ENCODE data around the gene ITPK1.

The ITPK1 gene

DNA sequence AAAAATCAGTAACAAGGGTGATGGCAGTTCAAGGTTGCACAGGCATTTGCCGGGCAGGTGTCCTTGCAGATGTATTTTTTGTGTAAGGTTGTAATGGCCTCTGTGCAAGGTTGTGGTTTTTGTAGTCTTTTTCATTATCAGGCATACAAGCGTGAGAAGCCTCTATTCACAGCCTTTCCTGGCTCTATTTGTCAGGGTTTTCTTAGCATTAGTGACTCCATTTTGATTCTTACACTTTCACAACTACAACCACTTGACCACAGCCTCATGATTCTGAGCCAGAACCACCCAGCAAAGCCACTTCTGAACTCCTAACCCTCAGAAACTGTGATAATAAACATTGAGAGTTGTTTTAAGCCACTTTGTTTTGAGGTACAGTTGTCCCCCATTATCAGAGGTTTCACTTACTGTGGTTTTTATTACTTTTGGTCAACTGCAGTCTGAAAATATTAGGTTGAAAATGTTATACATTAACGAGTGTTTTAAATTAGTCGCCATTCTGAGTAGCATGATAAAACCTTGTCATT is 220.3 kb downstream of the ITPK1 start:
- no peak for TF ChIP-seq FOXP2 (optimal IDR thresholded peaks at IDR 0.05; ENCODE audit: borderline replicate concordance, extremely low read depth, extremely low read length, insufficient read depth)
- TF ChIP-seq SIN3A (IDR thresholded peaks at IDR 0.05; ENCODE audit: borderline replicate concordance, insufficient read depth, low read length): no peak
- TF ChIP-seq POLR2AphosphoS5 (IDR thresholded peaks at IDR 0.05; ENCODE audit: low read depth, low read length): no peak
- TF ChIP-seq, protein P1, sequence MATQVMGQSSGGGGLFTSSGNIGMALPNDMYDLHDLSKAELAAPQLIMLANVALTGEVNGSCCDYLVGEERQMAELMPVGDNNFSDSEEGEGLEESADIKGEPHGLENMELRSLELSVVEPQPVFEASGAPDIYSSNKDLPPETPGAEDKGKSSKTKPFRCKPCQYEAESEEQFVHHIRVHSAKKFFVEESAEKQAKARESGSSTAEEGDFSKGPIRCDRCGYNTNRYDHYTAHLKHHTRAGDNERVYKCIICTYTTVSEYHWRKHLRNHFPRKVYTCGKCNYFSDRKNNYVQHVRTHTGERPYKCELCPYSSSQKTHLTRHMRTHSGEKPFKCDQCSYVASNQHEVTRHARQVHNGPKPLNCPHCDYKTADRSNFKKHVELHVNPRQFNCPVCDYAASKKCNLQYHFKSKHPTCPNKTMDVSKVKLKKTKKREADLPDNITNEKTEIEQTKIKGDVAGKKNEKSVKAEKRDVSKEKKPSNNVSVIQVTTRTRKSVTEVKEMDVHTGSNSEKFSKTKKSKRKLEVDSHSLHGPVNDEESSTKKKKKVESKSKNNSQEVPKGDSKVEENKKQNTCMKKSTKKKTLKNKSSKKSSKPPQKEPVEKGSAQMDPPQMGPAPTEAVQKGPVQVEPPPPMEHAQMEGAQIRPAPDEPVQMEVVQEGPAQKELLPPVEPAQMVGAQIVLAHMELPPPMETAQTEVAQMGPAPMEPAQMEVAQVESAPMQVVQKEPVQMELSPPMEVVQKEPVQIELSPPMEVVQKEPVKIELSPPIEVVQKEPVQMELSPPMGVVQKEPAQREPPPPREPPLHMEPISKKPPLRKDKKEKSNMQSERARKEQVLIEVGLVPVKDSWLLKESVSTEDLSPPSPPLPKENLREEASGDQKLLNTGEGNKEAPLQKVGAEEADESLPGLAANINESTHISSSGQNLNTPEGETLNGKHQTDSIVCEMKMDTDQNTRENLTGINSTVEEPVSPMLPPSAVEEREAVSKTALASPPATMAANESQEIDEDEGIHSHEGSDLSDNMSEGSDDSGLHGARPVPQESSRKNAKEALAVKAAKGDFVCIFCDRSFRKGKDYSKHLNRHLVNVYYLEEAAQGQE (IDR thresholded peaks at IDR 0.05; ENCODE audit: insufficient read depth in 1 of 2, low read depth in 2 of 2, low read length in 2 of 2): no peak
- no peak for TF ChIP-seq TAF1 (IDR thresholded peaks at IDR 0.05; ENCODE audit: borderline replicate concordance, insufficient read depth, low read length)

DNA sequence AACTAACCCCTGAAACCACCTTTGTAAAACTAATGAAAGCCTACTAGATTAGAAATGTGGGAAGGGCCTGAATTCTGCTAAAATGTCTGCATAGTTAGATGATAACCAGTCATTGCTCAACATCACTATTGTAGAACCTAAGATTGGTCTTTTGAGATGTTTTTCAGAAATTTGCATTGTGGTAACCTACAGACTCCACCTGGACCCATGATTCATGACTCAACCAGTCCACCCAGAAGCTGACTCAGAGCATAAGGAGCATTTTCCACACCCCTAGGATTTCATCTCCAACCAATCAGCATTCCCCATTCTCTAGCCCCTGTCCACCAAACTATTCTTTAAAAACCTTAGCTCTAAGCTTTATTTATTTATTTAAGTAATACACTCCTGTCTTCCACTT is 223.1 kb downstream of the ITPK1 start:
- TF ChIP-seq POLR2AphosphoS5 (IDR thresholded peaks at IDR 0.05; ENCODE audit: low read depth, low read length) (no peak), TAF1 (IDR thresholded peaks at IDR 0.05; ENCODE audit: borderline replicate concordance, insufficient read depth, low read length) (no peak), SIN3A (IDR thresholded peaks at IDR 0.05; ENCODE audit: borderline replicate concordance, insufficient read depth, low read length) (no peak)

DNA sequence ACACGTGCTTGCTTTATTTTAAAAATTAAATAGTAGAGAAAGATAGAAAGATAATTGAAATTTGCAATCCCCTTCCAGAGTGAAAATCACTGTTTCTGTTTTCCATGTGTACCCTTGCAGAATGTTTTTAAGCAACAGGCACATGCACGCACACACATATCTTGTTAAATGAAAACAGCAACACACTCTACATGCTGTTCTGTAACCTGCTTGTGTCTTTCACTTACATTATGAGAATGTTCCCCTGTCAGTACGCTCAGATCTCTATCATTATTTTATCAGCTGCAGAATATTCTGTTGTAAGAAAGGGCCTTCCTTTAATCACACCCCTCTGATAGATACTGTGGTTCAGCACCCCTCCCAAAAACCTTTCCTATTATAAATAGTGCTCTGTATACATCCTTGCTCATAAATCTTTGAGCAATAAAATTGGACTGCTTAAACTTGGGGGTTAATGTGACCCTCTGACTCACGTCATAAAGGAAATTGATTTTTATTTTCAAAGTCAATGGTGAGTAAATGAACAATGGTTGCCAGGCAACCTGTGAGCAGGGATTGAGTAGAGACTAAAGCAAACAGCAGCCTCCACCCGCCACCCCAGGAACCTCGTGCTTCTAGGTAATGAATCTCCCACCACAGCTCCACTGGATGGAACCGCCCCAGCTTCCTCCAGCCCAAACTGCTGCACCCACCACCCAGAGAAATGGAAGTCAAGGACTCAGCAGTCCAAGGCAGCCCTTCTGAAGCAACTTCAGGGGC is 224.7 kb downstream of the ITPK1 start:
- TF ChIP-seq TAF1 (IDR thresholded peaks at IDR 0.05; ENCODE audit: borderline replicate concordance, insufficient read depth, low read length) (no peak), FOXP2 (optimal IDR thresholded peaks at IDR 0.05; ENCODE audit: borderline replicate concordance, extremely low read depth, extremely low read length, insufficient read depth) (no peak), POLR2AphosphoS5 (IDR thresholded peaks at IDR 0.05; ENCODE audit: low read depth, low read length) (no peak), SIN3A (IDR thresholded peaks at IDR 0.05; ENCODE audit: borderline replicate concordance, insufficient read depth, low read length) (no peak)
- TF ChIP-seq, protein P1 (IDR thresholded peaks at IDR 0.05; ENCODE audit: insufficient read depth in 1 of 2, low read depth in 2 of 2, low read length in 2 of 2): no peak

DNA sequence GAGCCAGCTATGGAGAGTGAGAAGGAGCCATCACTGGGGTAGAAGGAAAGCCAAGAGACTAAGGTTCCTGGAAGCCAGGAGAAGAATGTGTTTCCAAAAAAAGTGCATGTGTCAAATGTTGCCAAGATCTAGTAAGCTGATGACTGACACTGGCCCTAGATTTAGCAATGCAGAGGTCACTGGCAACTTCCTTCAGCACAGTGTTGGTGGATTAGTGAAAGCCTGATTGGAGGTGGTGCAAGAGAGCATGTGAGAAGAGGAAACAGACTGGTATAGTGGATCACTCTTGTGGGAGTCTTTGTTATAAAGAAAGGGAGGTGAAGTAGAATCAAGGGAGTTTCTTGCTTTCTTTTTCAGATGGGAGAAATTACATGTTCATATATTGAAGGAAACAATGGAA is 226.8 kb downstream of the ITPK1 start:
- TF ChIP-seq TAF1 (IDR thresholded peaks at IDR 0.05; ENCODE audit: borderline replicate concordance, insufficient read depth, low read length) (no peak), SIN3A (IDR thresholded peaks at IDR 0.05; ENCODE audit: borderline replicate concordance, insufficient read depth, low read length) (no peak), FOXP2 (optimal IDR thresholded peaks at IDR 0.05; ENCODE audit: borderline replicate concordance, extremely low read depth, extremely low read length, insufficient read depth) (no peak), POLR2AphosphoS5 (IDR thresholded peaks at IDR 0.05; ENCODE audit: low read depth, low read length) (no peak)
- TF ChIP-seq, protein P1 (IDR thresholded peaks at IDR 0.05; ENCODE audit: insufficient read depth in 1 of 2, low read depth in 2 of 2, low read length in 2 of 2): no peak

DNA sequence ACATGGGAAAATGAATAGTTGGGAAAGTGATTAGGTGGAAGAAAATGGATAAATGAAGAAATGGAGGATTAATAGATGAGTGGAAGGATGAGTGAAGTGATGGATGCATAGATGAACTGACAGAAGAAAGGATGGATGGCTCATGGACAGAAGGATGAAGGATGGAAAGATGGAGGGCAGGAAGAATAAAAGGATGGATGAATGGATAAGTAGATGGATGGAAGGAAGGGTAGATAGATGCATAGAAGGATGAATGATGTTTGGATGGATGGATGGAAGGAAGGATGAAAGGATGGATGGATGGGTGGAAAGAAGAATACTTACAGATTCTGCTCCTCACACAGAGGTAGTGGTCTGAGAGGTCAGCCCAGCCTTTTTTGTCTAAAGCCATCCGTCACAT is 228.6 kb downstream of the ITPK1 start:
- TF ChIP-seq TAF1 (IDR thresholded peaks at IDR 0.05; ENCODE audit: borderline replicate concordance, insufficient read depth, low read length) (no peak), POLR2AphosphoS5 (IDR thresholded peaks at IDR 0.05; ENCODE audit: low read depth, low read length) (no peak), FOXP2 (optimal IDR thresholded peaks at IDR 0.05; ENCODE audit: borderline replicate concordance, extremely low read depth, extremely low read length, insufficient read depth) (no peak)
- TF ChIP-seq, protein P1 (IDR thresholded peaks at IDR 0.05; ENCODE audit: insufficient read depth in 1 of 2, low read depth in 2 of 2, low read length in 2 of 2): no peak

Data from PFSK-1 (cell line).